Loucy (cell line): ENCODE measurements around the gene KCNF1.

ENCODE experiments used
- EZH2phosphoT487 ChIP-seq: fragments of 200-600 bp; IDR thresholded peaks from 2 replicates; pipeline ENCODE4 v1.6.1; 2018; ENCODE audit warnings: antibody characterized with exemption, mild to moderate bottlenecking, moderate library complexity, borderline replicate concordance
- TF ChIP-seq, protein P1 (sequence below): fragments of 200-600 bp; sonication (generic); conservative IDR thresholded peaks from 2 replicates; pipeline ENCODE4 v1.5.1; 2014; ENCODE audit warnings: mild to moderate bottlenecking, antibody characterized with exemption, low read length

DNA sequence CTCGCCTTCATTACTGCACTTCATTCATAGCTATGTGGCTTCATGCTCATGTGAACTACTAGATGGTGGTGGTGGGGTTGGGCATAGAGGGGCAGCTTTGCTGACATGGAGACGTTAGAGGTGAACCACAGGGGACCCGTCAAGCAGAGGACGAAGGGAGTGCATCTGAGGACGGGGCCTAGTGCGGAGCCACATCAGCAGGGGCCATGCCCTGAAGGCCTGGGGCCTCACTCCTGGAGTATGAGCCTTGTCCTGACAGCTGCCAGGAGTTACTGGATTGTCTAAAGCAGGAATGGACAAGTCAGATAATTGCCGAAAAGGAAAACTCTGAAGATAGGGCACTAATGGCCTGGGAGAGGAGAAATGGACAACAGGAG is 36.4 kb downstream of the KCNF1 start:
- TF ChIP-seq, protein P1, sequence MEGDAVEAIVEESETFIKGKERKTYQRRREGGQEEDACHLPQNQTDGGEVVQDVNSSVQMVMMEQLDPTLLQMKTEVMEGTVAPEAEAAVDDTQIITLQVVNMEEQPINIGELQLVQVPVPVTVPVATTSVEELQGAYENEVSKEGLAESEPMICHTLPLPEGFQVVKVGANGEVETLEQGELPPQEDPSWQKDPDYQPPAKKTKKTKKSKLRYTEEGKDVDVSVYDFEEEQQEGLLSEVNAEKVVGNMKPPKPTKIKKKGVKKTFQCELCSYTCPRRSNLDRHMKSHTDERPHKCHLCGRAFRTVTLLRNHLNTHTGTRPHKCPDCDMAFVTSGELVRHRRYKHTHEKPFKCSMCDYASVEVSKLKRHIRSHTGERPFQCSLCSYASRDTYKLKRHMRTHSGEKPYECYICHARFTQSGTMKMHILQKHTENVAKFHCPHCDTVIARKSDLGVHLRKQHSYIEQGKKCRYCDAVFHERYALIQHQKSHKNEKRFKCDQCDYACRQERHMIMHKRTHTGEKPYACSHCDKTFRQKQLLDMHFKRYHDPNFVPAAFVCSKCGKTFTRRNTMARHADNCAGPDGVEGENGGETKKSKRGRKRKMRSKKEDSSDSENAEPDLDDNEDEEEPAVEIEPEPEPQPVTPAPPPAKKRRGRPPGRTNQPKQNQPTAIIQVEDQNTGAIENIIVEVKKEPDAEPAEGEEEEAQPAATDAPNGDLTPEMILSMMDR: no peak
- TF ChIP-seq EZH2phosphoT487: no peak
